Fibroblast of skin of left biceps (primary cell): ENCODE measurements around the gene KANK3.
"Not testable (repeated sequence)": the region's sequence is repeated elsewhere in the genome, so short reads cannot be mapped to it uniquely, and the experiment has no call there.

Experiments
- DNase-seq, 2 experiments: peaks; one replicate each; pipeline ENCODE4 v3.0.0-alpha.2; 2013; ENCODE audit warnings: low read depth in 2 of 2

KANK3 gene

GRCh38 chr19:8316351-8317125 is 26.5 kb downstream of the KANK3 start:
- no peak for DNase-seq

GRCh38 chr19:8314981-8315640 is 28.0 kb downstream of the KANK3 start:
- DNase-seq: not testable (repeated sequence)

- DNase-seq: no peak
Measured at GRCh38 chr19:8311461-8312260, 31.4 kb downstream of the KANK3 start.

GRCh38 chr19:8310342-8311055 is 32.6 kb downstream of the KANK3 start:
- DNase-seq: no peak

GRCh38 chr19:8308891-8309291 is 34.2 kb downstream of the KANK3 start:
- DNase-seq: no peak

GRCh38 chr19:8307965-8308866 is 34.8 kb downstream of the KANK3 start, which contains the start of gene CD320:
TSS of gene CD320 (minus strand) at chr19:8308358. CDS start at chr19:8308290, 68 bp downstream.
- peak; percentile 64 to 66 for DNase-seq

- no peak for DNase-seq
Measured at GRCh38 chr19:8307400-8307964, 35.6 kb downstream of the KANK3 start.

- no peak for DNase-seq
Measured at GRCh38 chr19:8306235-8307054, 36.6 kb downstream of the KANK3 start.

GRCh38 chr19:8305798-8306197 is 37.3 kb downstream of the KANK3 start:
- no peak for DNase-seq

GRCh38 chr19:8304841-8305621 is 38.0 kb downstream of the KANK3 start:
- no peak for DNase-seq

- no peak for DNase-seq
Measured at GRCh38 chr19:8302734-8303133, 40.3 kb downstream of the KANK3 start.

- DNase-seq: no peak
Measured at GRCh38 chr19:8302357-8302691, 40.7 kb downstream of the KANK3 start.

- DNase-seq: not testable (repeated sequence)
Measured at GRCh38 chr19:8291337-8291736, 51.7 kb downstream of the KANK3 start.

GRCh38 chr19:8276508-8276907 is 66.6 kb downstream of the KANK3 start:
- not testable (repeated sequence) for DNase-seq
